PFSK-1 (cell line): Measurements from ENCODE around the gene GSTO1.

Experiments used
- FOXP2 ChIP-seq: optimal IDR thresholded peaks from 2 replicates; pipeline ENCODE3; 2011; ENCODE audit warnings: borderline replicate concordance, control low read depth, inconsistent platforms; ENCODE audit not compliant: insufficient read depth; ENCODE audit errors: extremely low read length, extremely low read depth
- POLR2AphosphoS5 ChIP-seq: IDR thresholded peaks from 2 replicates; pipeline ENCODE4 v1.6.1; 2012; ENCODE audit warnings: low read depth, mild to moderate bottlenecking, control low read depth, low read length, moderate library complexity
- SIN3A ChIP-seq: IDR thresholded peaks from 2 replicates; pipeline ENCODE4 v1.6.1; 2012; ENCODE audit warnings: mild to moderate bottlenecking, low read length, moderate library complexity, borderline replicate concordance; ENCODE audit not compliant: insufficient read depth
- TAF1 ChIP-seq: IDR thresholded peaks from 2 replicates; pipeline ENCODE4 v1.6.1; 2012; ENCODE audit warnings: low read length, control low read depth, borderline replicate concordance; ENCODE audit not compliant: insufficient read depth
- TF ChIP-seq, protein P1 (sequence below), 2 experiments: IDR thresholded peaks; 2 replicates each; pipeline versions ENCODE4 v1.6.1 to v1.8.0; 2011 to 2012; ENCODE audit warnings: low read depth in 2 of 2, low read length in 2 of 2, control low read depth in 1 of 2, inconsistent platforms in 1 of 2, mild to moderate bottlenecking in 1 of 2, moderate library complexity in 1 of 2; ENCODE audit not compliant: insufficient read depth in 1 of 2

Gene GSTO1

DNA sequence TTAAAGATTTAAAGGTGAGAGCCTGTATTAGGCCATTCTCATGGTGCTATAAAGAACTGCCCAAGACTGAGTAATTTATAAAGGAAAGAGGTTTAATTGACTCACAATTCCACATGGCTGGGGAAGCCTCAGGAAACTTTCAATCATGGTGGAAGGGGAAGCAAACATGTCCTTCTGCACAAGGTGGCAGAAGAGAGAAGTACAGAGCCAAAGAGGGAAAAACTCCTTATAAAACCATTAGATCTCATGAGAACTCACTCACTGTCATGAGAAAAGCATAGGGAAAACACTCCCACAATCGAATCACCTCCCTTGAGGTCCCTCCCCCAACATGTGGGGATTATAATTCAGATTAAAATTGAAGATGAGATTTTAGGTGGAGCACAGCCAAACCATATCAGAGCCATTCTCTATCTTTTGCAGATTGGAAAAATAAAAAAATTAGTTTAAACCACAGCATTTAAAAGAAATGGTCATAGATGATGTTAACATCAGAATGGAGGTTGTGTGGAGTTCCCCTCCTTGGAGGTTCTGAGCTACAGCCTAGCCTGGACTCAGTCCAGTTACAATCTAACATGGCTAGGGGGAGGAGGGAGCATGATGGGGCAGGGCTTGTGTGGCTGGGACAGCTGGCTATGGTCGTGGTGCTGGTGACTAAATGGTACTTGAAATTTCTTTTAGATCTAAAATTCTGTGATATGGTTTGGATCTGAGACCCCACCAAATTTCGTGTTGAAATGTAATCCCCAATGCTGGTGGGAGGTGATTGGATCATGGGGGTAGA is 47.4 kb downstream of the GSTO1 start:
- no peak for TF ChIP-seq FOXP2
- TF ChIP-seq TAF1: no peak
- TF ChIP-seq, protein P1, sequence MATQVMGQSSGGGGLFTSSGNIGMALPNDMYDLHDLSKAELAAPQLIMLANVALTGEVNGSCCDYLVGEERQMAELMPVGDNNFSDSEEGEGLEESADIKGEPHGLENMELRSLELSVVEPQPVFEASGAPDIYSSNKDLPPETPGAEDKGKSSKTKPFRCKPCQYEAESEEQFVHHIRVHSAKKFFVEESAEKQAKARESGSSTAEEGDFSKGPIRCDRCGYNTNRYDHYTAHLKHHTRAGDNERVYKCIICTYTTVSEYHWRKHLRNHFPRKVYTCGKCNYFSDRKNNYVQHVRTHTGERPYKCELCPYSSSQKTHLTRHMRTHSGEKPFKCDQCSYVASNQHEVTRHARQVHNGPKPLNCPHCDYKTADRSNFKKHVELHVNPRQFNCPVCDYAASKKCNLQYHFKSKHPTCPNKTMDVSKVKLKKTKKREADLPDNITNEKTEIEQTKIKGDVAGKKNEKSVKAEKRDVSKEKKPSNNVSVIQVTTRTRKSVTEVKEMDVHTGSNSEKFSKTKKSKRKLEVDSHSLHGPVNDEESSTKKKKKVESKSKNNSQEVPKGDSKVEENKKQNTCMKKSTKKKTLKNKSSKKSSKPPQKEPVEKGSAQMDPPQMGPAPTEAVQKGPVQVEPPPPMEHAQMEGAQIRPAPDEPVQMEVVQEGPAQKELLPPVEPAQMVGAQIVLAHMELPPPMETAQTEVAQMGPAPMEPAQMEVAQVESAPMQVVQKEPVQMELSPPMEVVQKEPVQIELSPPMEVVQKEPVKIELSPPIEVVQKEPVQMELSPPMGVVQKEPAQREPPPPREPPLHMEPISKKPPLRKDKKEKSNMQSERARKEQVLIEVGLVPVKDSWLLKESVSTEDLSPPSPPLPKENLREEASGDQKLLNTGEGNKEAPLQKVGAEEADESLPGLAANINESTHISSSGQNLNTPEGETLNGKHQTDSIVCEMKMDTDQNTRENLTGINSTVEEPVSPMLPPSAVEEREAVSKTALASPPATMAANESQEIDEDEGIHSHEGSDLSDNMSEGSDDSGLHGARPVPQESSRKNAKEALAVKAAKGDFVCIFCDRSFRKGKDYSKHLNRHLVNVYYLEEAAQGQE (IDR thresholded peaks at IDR 0.05; ENCODE audit: insufficient read depth in 1 of 2, low read depth in 2 of 2, low read length in 2 of 2): no peak
- TF ChIP-seq POLR2AphosphoS5: no peak
- TF ChIP-seq SIN3A: no peak

- TF ChIP-seq FOXP2: no peak
- no peak for TF ChIP-seq POLR2AphosphoS5
Measured at GRCh38 chr10:104303594-104304355, 49.1 kb downstream of the GSTO1 start.

DNA sequence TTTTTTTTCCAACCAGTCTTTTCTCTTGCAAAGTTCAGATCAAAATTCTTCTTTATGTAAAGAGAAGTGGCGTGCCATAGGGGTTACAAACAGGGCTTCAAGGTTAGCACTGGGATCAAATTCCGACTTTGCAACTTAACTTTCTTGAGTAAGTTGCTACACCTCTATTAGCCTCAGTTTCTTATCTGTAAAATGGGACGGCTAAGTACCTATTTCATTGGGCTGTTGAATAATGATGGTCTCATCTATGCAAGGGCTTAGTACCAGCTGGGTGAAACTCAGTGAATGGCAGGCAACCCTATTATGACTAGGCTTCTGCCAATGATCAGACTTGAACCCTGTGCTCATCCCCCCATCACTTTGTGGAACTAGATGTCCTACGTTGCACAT is 49.7 kb downstream of the GSTO1 start:
- TF ChIP-seq SIN3A (no peak), POLR2AphosphoS5 (no peak), FOXP2 (no peak), TAF1 (no peak)
- TF ChIP-seq, protein P1 (IDR thresholded peaks at IDR 0.05; ENCODE audit: insufficient read depth in 1 of 2, low read depth in 2 of 2, low read length in 2 of 2): no peak

DNA sequence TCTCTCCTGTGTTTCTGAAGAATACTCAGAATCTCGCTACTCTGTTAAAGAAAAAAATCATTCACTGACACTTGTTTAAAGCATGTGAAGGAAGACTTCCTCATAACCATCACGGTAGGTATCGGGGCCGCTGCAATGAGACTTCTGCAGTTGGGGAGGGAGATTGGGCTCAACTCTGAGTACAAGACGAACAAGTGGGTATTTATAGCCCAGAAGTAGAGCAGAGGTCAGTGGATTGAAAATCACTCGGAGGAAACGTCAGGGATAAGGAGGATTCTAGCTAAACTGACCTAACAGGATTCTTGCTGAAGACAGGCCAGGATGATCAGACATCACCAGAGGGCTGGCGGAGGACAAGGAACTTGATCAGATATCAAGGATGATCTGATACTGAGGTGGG is 50.2 kb downstream of the GSTO1 start:
- TF ChIP-seq SIN3A: no peak
- TF ChIP-seq, protein P1 (IDR thresholded peaks at IDR 0.05; ENCODE audit: insufficient read depth in 1 of 2, low read depth in 2 of 2, low read length in 2 of 2): no peak
- no peak for TF ChIP-seq POLR2AphosphoS5
- no peak for TF ChIP-seq TAF1

DNA sequence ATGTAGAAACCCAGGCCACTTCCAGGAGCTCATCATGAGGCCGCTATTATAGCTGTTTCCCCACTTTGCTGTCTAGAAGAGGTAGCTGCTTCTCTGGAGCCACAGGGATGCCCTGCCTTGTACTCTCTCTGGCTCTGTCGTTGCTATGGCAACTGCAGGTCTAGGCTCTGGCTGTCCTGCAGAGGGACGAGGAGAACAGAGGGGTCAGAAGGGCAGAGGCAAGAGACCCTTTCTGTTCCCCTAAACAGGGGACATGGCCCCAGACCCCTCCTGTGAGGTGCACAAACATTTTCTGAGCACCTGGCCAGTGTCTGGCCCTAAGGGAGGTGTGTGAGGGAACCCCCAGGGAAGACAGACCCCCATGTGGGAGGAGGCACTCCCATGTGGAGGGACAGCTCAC is 52.2 kb downstream of the GSTO1 start:
- no peak for TF ChIP-seq POLR2AphosphoS5
- TF ChIP-seq, protein P1 (IDR thresholded peaks at IDR 0.05; ENCODE audit: insufficient read depth in 1 of 2, low read depth in 2 of 2, low read length in 2 of 2): no peak
- TF ChIP-seq TAF1: no peak
- TF ChIP-seq FOXP2: no peak
- no peak for TF ChIP-seq SIN3A
